DOHH2 (cell line): Measurements from ENCODE around the gene BTRC.

ENCODE experiments used
- CTCF ChIP-seq: fragments of 200-600 bp; sonication (generic); IDR thresholded peaks from one replicate; pipeline ENCODE4 v1.5.1; 2014; ENCODE audit warnings: antibody characterized with exemption, mild to moderate bottlenecking, low read depth, low read length; ENCODE audit not compliant: poor library complexity, severe bottlenecking
- EZH2phosphoT487 ChIP-seq: fragments of 200-600 bp; sonication (generic); IDR thresholded peaks from 2 replicates; pipeline ENCODE4 v1.6.1; 2017; ENCODE audit warnings: borderline replicate concordance, mild to moderate bottlenecking, antibody characterized with exemption, low read length, moderate library complexity, mixed read lengths

GRCh38 chr10:101375076-101375475 lies 21.1 kb downstream of the BTRC start:
- TF ChIP-seq EZH2phosphoT487 (no peak), CTCF (no peak)
